CD14-positive monocyte (primary cell): ENCODE data around the gene UST. TPM values are rescaled to one million over a fixed set of nuclear protein-coding genes. Genes with fewer than 3 reads are reported as not detected.
A peak's percentile ranks its signal among the peaks of the same experiment; 100 is the strongest.

ENCODE experiments used
- DNase-seq, 3 donors: peaks; one replicate each; pipeline ENCODE4 v3.0.0-alpha.2; 2011 to 2022
- H2AFZ ChIP-seq: 2 replicates; pipeline ENCODE4 v1.6.0; 2012; ENCODE audit warnings: mild to moderate bottlenecking, low read depth, low read length, inconsistent platforms; ENCODE audit not compliant: insufficient read depth, poor library complexity, severe bottlenecking
- H3K27ac ChIP-seq, 2 donors: 1 replicate in 1 of 2; 2 replicates in 1 of 2; pipeline ENCODE4 v1.5.1; 2012 to 2013; ENCODE audit warnings: low read length in 2 of 2, control low read depth in 1 of 2, inconsistent platforms in 1 of 2, low read depth in 1 of 2, mild to moderate bottlenecking in 1 of 2
- H3K27me3 ChIP-seq, 2 donors: one replicate each; pipeline versions ENCODE4 v1.6.0 to v1.6.1; 2011 to 2013; ENCODE audit warnings: low read length in 2 of 2; ENCODE audit not compliant: control insufficient read depth in 2 of 2, insufficient read depth in 2 of 2
- H3K36me3 ChIP-seq, 2 donors: replicated peaks in 1 of 2; 1 replicate in 1 of 2; 2 replicates in 1 of 2; pipeline versions ENCODE4 v1.5.1 to v1.6.1; 2012 to 2013; ENCODE audit warnings: low read length in 2 of 2, control low read depth in 1 of 2, inconsistent platforms in 1 of 2, mild to moderate bottlenecking in 1 of 2; ENCODE audit not compliant: insufficient read depth in 2 of 2, control insufficient read depth in 1 of 2
- H3K4me1 ChIP-seq, 2 donors: 1 replicate in 1 of 2; 2 replicates in 1 of 2; pipeline versions ENCODE4 v1.5.1 to v1.6.1; 2012 to 2013; ENCODE audit warnings: low read length in 2 of 2, control low read depth in 1 of 2, inconsistent platforms in 1 of 2, mild to moderate bottlenecking in 1 of 2, moderate library complexity in 1 of 2; ENCODE audit not compliant: insufficient read depth in 2 of 2, control insufficient read depth in 1 of 2
- H3K4me2 ChIP-seq: replicated peaks from 2 replicates; pipeline ENCODE3; 2012; ENCODE audit warnings: low read length, moderate library complexity, mild to moderate bottlenecking; ENCODE audit not compliant: poor library complexity, severe bottlenecking; ENCODE audit errors: extremely low read depth
- H3K4me3 ChIP-seq, 3 experiments: fragments of 200-600 bp in 1 of 3; sonication (generic) in 1 of 3; replicated peaks in 1 of 3; 1 replicate in 2 of 3; 2 replicates in 1 of 3; pipeline ENCODE4 v1.5.1; 2011 to 2013; ENCODE audit warnings: low read length in 3 of 3, mild to moderate bottlenecking in 3 of 3, control low read depth in 2 of 3, low read depth in 2 of 3, inconsistent platforms in 1 of 3, moderate library complexity in 1 of 3
- H3K79me2 ChIP-seq: 2 replicates; pipeline ENCODE4 v1.6.0; 2012; ENCODE audit warnings: mild to moderate bottlenecking, control low read depth, inconsistent platforms, low read length, moderate library complexity; ENCODE audit not compliant: insufficient read depth
- H3K9ac ChIP-seq: 2 replicates; pipeline ENCODE4 v1.6.0; 2017; ENCODE audit warnings: low read length, mild to moderate bottlenecking; ENCODE audit not compliant: insufficient read depth, poor library complexity, severe bottlenecking
- H3K9me3 ChIP-seq, 2 donors: replicated peaks in 1 of 2; 1 replicate in 1 of 2; 2 replicates in 1 of 2; pipeline versions ENCODE4 v1.5.1 to v1.6.1; 2012 to 2013; ENCODE audit warnings: low read length in 2 of 2, control low read depth in 1 of 2; ENCODE audit not compliant: control insufficient read depth in 1 of 2, insufficient read depth in 1 of 2
- H4K20me1 ChIP-seq: 2 replicates; pipeline ENCODE4 v1.6.0; 2012; ENCODE audit warnings: mild to moderate bottlenecking, low read length, control low read depth, moderate library complexity; ENCODE audit not compliant: insufficient read depth
- H3K27ac Mint-ChIP-seq, 7 donors: one replicate each; pipeline ENCODE4 v1.8.0; 2020; ENCODE audit warnings: mild to moderate bottlenecking in 7 of 7, mixed read lengths in 7 of 7, moderate library complexity in 6 of 7, inconsistent platforms in 2 of 7
- H3K27me3 Mint-ChIP-seq, 3 donors: one replicate each; pipeline ENCODE4 v1.8.0; 2021 to 2022; ENCODE audit warnings: low read depth in 3 of 3, mild to moderate bottlenecking in 3 of 3, mixed read lengths in 3 of 3, moderate library complexity in 3 of 3, inconsistent platforms in 1 of 3
- H3K36me3 Mint-ChIP-seq, 2 donors: one replicate each; pipeline ENCODE4 v1.8.0; 2020; ENCODE audit warnings: mixed read lengths in 2 of 2, inconsistent platforms in 1 of 2, mild to moderate bottlenecking in 1 of 2
- H3K4me1 Mint-ChIP-seq: one replicate; pipeline ENCODE4 v1.8.0; 2020; ENCODE audit warnings: mild to moderate bottlenecking, mixed read lengths
- H3K4me3 Mint-ChIP-seq, 2 donors: one replicate each; pipeline ENCODE4 v1.8.0; 2020; ENCODE audit warnings: mild to moderate bottlenecking in 2 of 2, mixed read lengths in 2 of 2, moderate library complexity in 1 of 2
- H3K9me3 Mint-ChIP-seq, 7 donors: one replicate each; pipeline ENCODE4 v1.8.0; 2020 to 2022; ENCODE audit warnings: mixed read lengths in 7 of 7, mild to moderate bottlenecking in 6 of 7, moderate library complexity in 6 of 7, inconsistent platforms in 2 of 7
- CTCF ChIP-seq: fragments of 200-600 bp; IDR thresholded peaks from one replicate; pipeline ENCODE4 v1.8.0; 2022; ENCODE audit warnings: antibody characterized with exemption, mild to moderate bottlenecking
- WGBS: methylation state at CpG from one replicate; pipeline ENCODE4 v1.1.5; 2013; ENCODE audit warnings: missing lambda C conversion rate; ENCODE audit not compliant: insufficient coverage; 5-methylcytosine and 5-hydroxymethylcytosine counted together
- intact Hi-C, 2 donors: fragments of 100-400 bp; cut with micrococcal nuclease; formaldehyde crosslinking; loops; one replicate each; pipeline versions ENCODE4 v1.15.0 to v1.15.1; 2023
- polyA plus RNA-seq, 3 donors: library from polyadenylated mRNA; depleted of rRNA in 1 of 3; unstranded in 2 of 3; stranded (reverse) in 1 of 3; fragments of 300-500 nt in 2 of 3; fragments of >200 nt in 1 of 3; fragmentation: Illumina TruSeq in 2 of 3; gene quantifications; 1 replicate in 2 of 3; 2 replicates in 1 of 3; pipeline ENCODE4 v1.2.3, GENCODE V29; 2012 to 2021

UST gene
- polyA plus RNA-seq, 3 donors: 0.33 to 0.53 (median 0.48) TPM

DNA sequence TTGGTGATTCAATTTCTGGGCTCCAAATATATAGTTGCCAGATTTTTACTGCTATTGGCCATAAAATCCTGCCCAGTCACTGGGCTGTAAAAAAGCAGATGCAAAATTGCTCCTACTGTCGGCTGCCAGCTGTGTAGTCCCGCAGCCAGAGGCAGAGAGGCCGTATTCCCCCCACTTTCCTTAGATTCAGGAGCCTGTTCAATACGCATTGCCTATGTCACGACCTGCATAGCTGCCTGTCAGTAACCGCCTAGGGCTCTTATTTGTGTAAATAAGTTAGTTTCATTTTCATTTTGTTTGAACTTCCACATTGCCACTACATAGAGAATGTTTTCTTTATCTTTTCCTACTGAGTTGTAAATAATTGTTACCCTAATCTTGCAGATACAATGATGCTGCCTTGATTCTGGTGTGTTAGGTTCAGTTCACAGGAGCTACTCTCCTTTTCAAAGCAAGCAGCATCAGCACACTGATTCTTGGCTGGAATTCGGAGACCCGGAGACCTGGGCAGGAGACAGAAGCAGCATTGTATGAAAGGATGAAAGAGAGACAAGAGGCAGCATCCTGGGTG lies 46.0 kb upstream of the UST start:
- Histone ChIP-seq H3K27ac (peak overlapping the region; percentile 20 to 84), H3K9me3 (no peaks in the 10 kb centered on the region), H3K4me1 (peaks cover 10 to 19% of the 10 kb centered on the region in 2 donors), H3K9ac (peak overlapping the region; percentile 48), H2AFZ (peak overlapping the region; percentile 65), H3K27me3 (no peaks in the 10 kb centered on the region), H3K4me3 (peak overlapping the region; percentile 55 to 97 (median 79)), H3K36me3 (no peaks in the 10 kb centered on the region), H4K20me1 (no peaks in the 10 kb centered on the region), H3K79me2 (no peaks in the 10 kb centered on the region), H3K4me2 (peak overlapping the region; percentile 92)
- intact Hi-C loops: no loop called here
- no peak for TF ChIP-seq CTCF
- H3K27me3 Mint-ChIP-seq: peaks cover 0 to 1% (median 0%) of the 10 kb centered on the region in 3 donors
- H3K4me1 Mint-ChIP-seq: peaks cover 13% of the 10 kb centered on the region
- peaks cover 0 to 3% of the 10 kb centered on the region in 2 donors for H3K36me3 Mint-ChIP-seq
- WGBS: 86% methylated on average over 2 of the region's 8 CpGs
- peak overlapping the region; percentile 81 to 91 for H3K4me3 Mint-ChIP-seq
- peak; percentile 17 to 53 (median 39) for DNase-seq
- peak overlapping the region; percentile 75 to 91 (median 87) for H3K27ac Mint-ChIP-seq
- peaks cover 0 to 13% (median 5%) of the 10 kb centered on the region in 7 donors for H3K9me3 Mint-ChIP-seq

- peak overlapping the region; percentile 55 to 97 (median 79) for H3K4me3 ChIP-seq
- peak overlapping the region; percentile 65 for H2AFZ ChIP-seq
- intact Hi-C loops: no loop called here
- no peaks in the 10 kb centered on the region for H3K79me2 ChIP-seq
- Mint-ChIP-seq H3K4me3 (peak overlapping the region; percentile 81 to 91), H3K9me3 (peaks cover 0 to 11% (median 5%) of the 10 kb centered on the region in 7 donors), H3K36me3 (peaks cover 0 to 3% of the 10 kb centered on the region in 2 donors), H3K27me3 (peaks cover 0 to 1% (median 0%) of the 10 kb centered on the region in 3 donors), H3K27ac (peak overlapping the region in 6 of 7 donors; percentile 75 to 91 (median 86)), H3K4me1 (peaks cover 13% of the 10 kb centered on the region)
- H3K36me3 ChIP-seq: no peaks in the 10 kb centered on the region
- no peaks in the 10 kb centered on the region for H3K27me3 ChIP-seq
- no peaks in the 10 kb centered on the region for H4K20me1 ChIP-seq
- peaks cover 10 to 19% of the 10 kb centered on the region in 2 donors for H3K4me1 ChIP-seq
- H3K27ac ChIP-seq: peak overlapping the region in 1 of 2 donors; percentile 84
- H3K9me3 ChIP-seq: no peaks in the 10 kb centered on the region
- DNase-seq: no peak
- peak overlapping the region; percentile 48 for H3K9ac ChIP-seq
- WGBS: 93% methylated on average over 3 of the region's 3 CpGs
- no peak for TF ChIP-seq CTCF
- peak overlapping the region; percentile 92 for H3K4me2 ChIP-seq
Measured at GRCh38 chr6:148701375-148701774, 45.5 kb upstream of the UST start.
